Liver (tissue), 9 donors: ENCODE results near the gene USP6NL. TPM values are rescaled to one million over a fixed set of nuclear protein-coding genes. Genes with fewer than 3 reads are reported as not detected.

ENCODE experiments used
- DNase-seq: peaks from one replicate; pipeline ENCODE4 v3.0.0-alpha.2; 2017; ENCODE audit warnings: low spot score
- H3K27ac ChIP-seq, 2 donors: one replicate each; pipeline ENCODE4 v1.7.0; 2013; ENCODE audit warnings: inconsistent platforms in 2 of 2, low read length in 2 of 2, control low read depth in 1 of 2, low read depth in 1 of 2, mild to moderate bottlenecking in 1 of 2
- H3K27me3 ChIP-seq, 4 donors: one replicate each; pipeline versions ENCODE4 v1.6.1 to v1.7.0; 2013; ENCODE audit warnings: low read length in 3 of 4, inconsistent platforms in 1 of 4, mild to moderate bottlenecking in 1 of 4, moderate library complexity in 1 of 4; ENCODE audit not compliant: control insufficient read depth in 4 of 4, insufficient read depth in 4 of 4
- H3K36me3 ChIP-seq, 4 donors: one replicate each; pipeline versions ENCODE4 v1.6.1 to v1.7.0; 2013; ENCODE audit warnings: low read length in 3 of 4, mild to moderate bottlenecking in 3 of 4, low read depth in 1 of 4, moderate library complexity in 1 of 4; ENCODE audit not compliant: control insufficient read depth in 4 of 4, insufficient read depth in 3 of 4
- H3K4me1 ChIP-seq, 4 donors: one replicate each; pipeline versions ENCODE4 v1.6.1 to v1.7.0; 2013; ENCODE audit warnings: low read length in 3 of 4, mild to moderate bottlenecking in 3 of 4, moderate library complexity in 1 of 4; ENCODE audit not compliant: control insufficient read depth in 4 of 4, insufficient read depth in 4 of 4
- H3K4me3 ChIP-seq, 3 donors: one replicate each; pipeline versions ENCODE4 v1.6.1 to v1.7.0; 2013; ENCODE audit warnings: low read length in 3 of 3, control low read depth in 1 of 3, low read depth in 1 of 3, mild to moderate bottlenecking in 1 of 3
- H3K9ac ChIP-seq, 2 donors: one replicate each; pipeline ENCODE4 v1.7.0; 2013; ENCODE audit warnings: low read length in 2 of 2, mild to moderate bottlenecking in 2 of 2, moderate library complexity in 2 of 2, control low read depth in 1 of 2, low read depth in 1 of 2
- H3K9me3 ChIP-seq, 4 donors: one replicate each; pipeline versions ENCODE4 v1.6.1 to v1.7.0; 2013; ENCODE audit warnings: low read length in 3 of 4; ENCODE audit not compliant: control insufficient read depth in 4 of 4
- EGR1 ChIP-seq, 2 donors: IDR thresholded peaks; 2 replicates each; pipeline ENCODE4 v1.6.1; 2016 to 2018; ENCODE audit warnings: antibody characterized with exemption in 2 of 2, low read depth in 2 of 2
- FOXA1 ChIP-seq: IDR thresholded peaks from 2 replicates; pipeline ENCODE4 v1.6.1; 2016; ENCODE audit warnings: antibody characterized with exemption
- FOXA2 ChIP-seq: IDR thresholded peaks from 2 replicates; pipeline ENCODE4 v1.6.1; 2016; ENCODE audit warnings: antibody characterized with exemption
- GABPA ChIP-seq, 2 donors: IDR thresholded peaks in 1 of 2; conservative IDR thresholded peaks in 1 of 2; 2 replicates each; pipeline ENCODE4 v1.6.1; 2016; ENCODE audit warnings: antibody characterized with exemption in 2 of 2, mild to moderate bottlenecking in 1 of 2, moderate library complexity in 1 of 2
- HNF4A ChIP-seq, 2 donors: conservative IDR thresholded peaks; 2 replicates each; pipeline ENCODE4 v1.6.1; 2016; ENCODE audit warnings: antibody characterized with exemption in 2 of 2, mild to moderate bottlenecking in 2 of 2
- HNF4G ChIP-seq: IDR thresholded peaks from 2 replicates; pipeline ENCODE4 v1.6.1; 2016; ENCODE audit warnings: antibody characterized with exemption
- JUND ChIP-seq, 2 donors: IDR thresholded peaks; 2 replicates each; pipeline ENCODE4 v1.6.1; 2016; ENCODE audit warnings: antibody characterized with exemption in 2 of 2
- NR2F2 ChIP-seq: IDR thresholded peaks from 2 replicates; pipeline ENCODE4 v1.6.1; 2016; ENCODE audit warnings: antibody characterized with exemption
- RAD21 ChIP-seq, 2 donors: IDR thresholded peaks; 2 replicates each; pipeline ENCODE4 v1.6.1; 2016; ENCODE audit warnings: antibody characterized with exemption in 2 of 2, mild to moderate bottlenecking in 2 of 2
- RXRA ChIP-seq, 2 donors: IDR thresholded peaks; 2 replicates each; pipeline ENCODE4 v1.6.1; 2017 to 2018; ENCODE audit warnings: antibody characterized with exemption in 2 of 2, mild to moderate bottlenecking in 1 of 2
- SP1 ChIP-seq: IDR thresholded peaks from 2 replicates; pipeline ENCODE4 v1.6.1; 2018; ENCODE audit warnings: antibody characterized with exemption, mild to moderate bottlenecking
- TAF1 ChIP-seq: conservative IDR thresholded peaks from 2 replicates; pipeline ENCODE4 v1.6.1; 2016; ENCODE audit warnings: antibody characterized with exemption, mild to moderate bottlenecking
- YY1 ChIP-seq: IDR thresholded peaks from 2 replicates; pipeline ENCODE4 v1.6.1; 2016; ENCODE audit warnings: antibody characterized with exemption, mild to moderate bottlenecking
- whole genome bisulfite sequencing: extraction: QIAGEN DNeasy Blood & Tissue Kit; methylation state at CpG from one replicate; pipeline ENCODE4 v1.1.7; 2013; 5-methylcytosine and 5-hydroxymethylcytosine counted together
- polyA plus RNA-seq, 2 donors: library from polyadenylated mRNA; stranded (reverse) in 1 of 2; unstranded in 1 of 2; fragments of 200-250 nt in 1 of 2; fragments of >200 nt in 1 of 2; fragmentation: Nextera tagmentation in 1 of 2; extraction: Ambion mirVana in 1 of 2; gene quantifications; one replicate each; pipeline versions ENCODE4 v1.2.1 to v1.2.3, GENCODE V29; 2013 to 2015
- total RNA-seq, 2 donors: library from RNA; depleted of rRNA; stranded (reverse); fragments of >200 nt; gene quantifications; one replicate each; pipeline ENCODE4 v1.2.3, GENCODE V29; 2014
- TF ChIP-seq, protein P1 (sequence below): IDR thresholded peaks from 2 replicates; pipeline ENCODE4 v1.6.1; 2016; ENCODE audit warnings: antibody characterized with exemption
- TF ChIP-seq, protein P2 (sequence below): IDR thresholded peaks from 2 replicates; pipeline ENCODE4 v1.6.1; 2016; ENCODE audit warnings: antibody characterized with exemption, mild to moderate bottlenecking
- TF ChIP-seq, protein P3 (sequence below): fragments of 150-350 bp; IDR thresholded peaks from 2 replicates; pipeline ENCODE4 v1.5.1; 2017; ENCODE audit warnings: improper control_type of control experiment, low read depth, low read length; ENCODE audit not compliant: missing input control
- TF ChIP-seq, protein P4 (sequence below): IDR thresholded peaks from 2 replicates; pipeline ENCODE4 v1.6.1; 2016; ENCODE audit warnings: antibody characterized with exemption
- TF ChIP-seq, protein P5 (sequence below): IDR thresholded peaks from 2 replicates; pipeline ENCODE4 v1.6.1; 2016; ENCODE audit warnings: antibody characterized with exemption
- donor health status: healthy.
- donor health status: healthy.
- donor health status: healthy.
- donor health status: healthy.
- donor health status: healthy.

Gene USP6NL
- total and polyA plus RNA-seq, 4 donors = 3.8 to 15.0 (median 10.2) TPM

DNA sequence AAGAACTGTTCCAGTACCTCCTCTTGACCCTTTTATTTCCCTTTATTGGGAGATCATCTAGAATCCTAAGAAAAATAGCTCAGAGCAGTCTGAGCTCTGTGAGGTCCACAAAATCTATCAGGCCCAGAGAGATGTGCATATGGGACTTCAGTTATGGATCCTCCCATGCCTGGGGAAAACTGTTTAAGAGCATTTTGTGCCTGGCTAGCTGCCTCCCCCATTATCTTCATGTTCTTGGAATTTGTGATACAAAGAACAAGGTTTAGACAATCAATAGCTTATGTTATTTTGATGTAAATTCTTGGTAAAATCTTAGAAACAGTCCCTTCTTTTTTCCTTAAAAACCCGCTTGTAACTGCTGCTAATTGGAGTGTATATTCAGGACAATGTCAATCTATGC lies 75.2 kb downstream of the USP6NL start:
- 96% methylated on average over 1 of the region's 1 CpG for WGBS
- no peak overlapping the region for H3K27ac ChIP-seq
- TF ChIP-seq JUND (IDR thresholded peaks at IDR 0.05) = no peak
- TF ChIP-seq, protein P1, sequence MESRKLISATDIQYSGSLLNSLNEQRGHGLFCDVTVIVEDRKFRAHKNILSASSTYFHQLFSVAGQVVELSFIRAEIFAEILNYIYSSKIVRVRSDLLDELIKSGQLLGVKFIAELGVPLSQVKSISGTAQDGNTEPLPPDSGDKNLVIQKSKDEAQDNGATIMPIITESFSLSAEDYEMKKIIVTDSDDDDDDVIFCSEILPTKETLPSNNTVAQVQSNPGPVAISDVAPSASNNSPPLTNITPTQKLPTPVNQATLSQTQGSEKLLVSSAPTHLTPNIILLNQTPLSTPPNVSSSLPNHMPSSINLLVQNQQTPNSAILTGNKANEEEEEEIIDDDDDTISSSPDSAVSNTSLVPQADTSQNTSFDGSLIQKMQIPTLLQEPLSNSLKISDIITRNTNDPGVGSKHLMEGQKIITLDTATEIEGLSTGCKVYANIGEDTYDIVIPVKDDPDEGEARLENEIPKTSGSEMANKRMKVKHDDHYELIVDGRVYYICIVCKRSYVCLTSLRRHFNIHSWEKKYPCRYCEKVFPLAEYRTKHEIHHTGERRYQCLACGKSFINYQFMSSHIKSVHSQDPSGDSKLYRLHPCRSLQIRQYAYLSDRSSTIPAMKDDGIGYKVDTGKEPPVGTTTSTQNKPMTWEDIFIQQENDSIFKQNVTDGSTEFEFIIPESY = no peak
- no peak for TF ChIP-seq TAF1

DNA sequence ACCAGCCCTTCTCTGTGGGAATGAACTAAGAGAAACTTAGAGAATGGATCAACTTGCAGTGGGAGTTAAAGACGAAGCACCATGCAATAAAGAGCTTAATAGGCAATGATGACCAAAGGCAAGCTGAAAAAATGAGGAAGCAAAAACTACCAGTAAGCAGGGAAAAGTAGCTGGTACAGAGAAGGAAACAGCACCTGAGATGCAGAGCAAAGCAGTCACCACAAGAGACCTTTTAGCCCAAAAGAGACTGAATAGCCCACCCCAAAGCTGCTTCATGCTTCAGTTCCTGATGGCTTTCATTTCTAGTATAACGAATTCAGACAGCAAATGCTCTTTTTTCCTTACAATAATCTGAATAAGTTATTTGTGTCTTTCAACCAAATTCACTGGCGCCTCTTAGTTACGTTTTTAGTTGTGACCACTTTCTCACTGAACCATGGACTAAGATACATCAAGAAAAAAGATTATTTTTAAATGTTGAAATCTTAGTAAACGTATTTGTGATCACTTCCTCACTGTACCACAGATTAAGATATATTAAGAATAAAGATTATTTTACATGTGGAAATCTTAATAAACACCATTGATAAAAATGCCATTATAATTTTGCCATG lies 76.0 kb downstream of the USP6NL start:
- H3K9ac ChIP-seq = no peak overlapping the region
- 90% methylated on average over 5 of the region's 5 CpGs for WGBS
- no peaks in the 10 kb centered on the region for H3K27me3 ChIP-seq
- no peaks in the 10 kb centered on the region for H3K9me3 ChIP-seq
- no peak overlapping the region for H3K4me3 ChIP-seq
- H3K27ac ChIP-seq = no peak overlapping the region
- H3K36me3 ChIP-seq = no peaks in the 10 kb centered on the region
- TF ChIP-seq FOXA1 (no peak), HNF4G (no peak), TAF1 (no peak), HNF4A (conservative IDR thresholded peaks at IDR 0.05) (no peak), NR2F2 (no peak), FOXA2 (no peak), RXRA (IDR thresholded peaks at IDR 0.05) (no peak), GABPA (IDR thresholded peaks at IDR 0.05 in 1 of 2, conservative IDR thresholded peaks at IDR 0.05 in 1 of 2) (no peak), JUND (IDR thresholded peaks at IDR 0.05) (no peak), SP1 (no peak), EGR1 (IDR thresholded peaks at IDR 0.05; ENCODE audit: low read depth in 2 of 2) (no peak), RAD21 (IDR thresholded peaks at IDR 0.05) (no peak), YY1 (no peak)
- TF ChIP-seq, protein P2, sequence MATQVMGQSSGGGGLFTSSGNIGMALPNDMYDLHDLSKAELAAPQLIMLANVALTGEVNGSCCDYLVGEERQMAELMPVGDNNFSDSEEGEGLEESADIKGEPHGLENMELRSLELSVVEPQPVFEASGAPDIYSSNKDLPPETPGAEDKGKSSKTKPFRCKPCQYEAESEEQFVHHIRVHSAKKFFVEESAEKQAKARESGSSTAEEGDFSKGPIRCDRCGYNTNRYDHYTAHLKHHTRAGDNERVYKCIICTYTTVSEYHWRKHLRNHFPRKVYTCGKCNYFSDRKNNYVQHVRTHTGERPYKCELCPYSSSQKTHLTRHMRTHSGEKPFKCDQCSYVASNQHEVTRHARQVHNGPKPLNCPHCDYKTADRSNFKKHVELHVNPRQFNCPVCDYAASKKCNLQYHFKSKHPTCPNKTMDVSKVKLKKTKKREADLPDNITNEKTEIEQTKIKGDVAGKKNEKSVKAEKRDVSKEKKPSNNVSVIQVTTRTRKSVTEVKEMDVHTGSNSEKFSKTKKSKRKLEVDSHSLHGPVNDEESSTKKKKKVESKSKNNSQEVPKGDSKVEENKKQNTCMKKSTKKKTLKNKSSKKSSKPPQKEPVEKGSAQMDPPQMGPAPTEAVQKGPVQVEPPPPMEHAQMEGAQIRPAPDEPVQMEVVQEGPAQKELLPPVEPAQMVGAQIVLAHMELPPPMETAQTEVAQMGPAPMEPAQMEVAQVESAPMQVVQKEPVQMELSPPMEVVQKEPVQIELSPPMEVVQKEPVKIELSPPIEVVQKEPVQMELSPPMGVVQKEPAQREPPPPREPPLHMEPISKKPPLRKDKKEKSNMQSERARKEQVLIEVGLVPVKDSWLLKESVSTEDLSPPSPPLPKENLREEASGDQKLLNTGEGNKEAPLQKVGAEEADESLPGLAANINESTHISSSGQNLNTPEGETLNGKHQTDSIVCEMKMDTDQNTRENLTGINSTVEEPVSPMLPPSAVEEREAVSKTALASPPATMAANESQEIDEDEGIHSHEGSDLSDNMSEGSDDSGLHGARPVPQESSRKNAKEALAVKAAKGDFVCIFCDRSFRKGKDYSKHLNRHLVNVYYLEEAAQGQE = no peak
- TF ChIP-seq, protein P3, sequence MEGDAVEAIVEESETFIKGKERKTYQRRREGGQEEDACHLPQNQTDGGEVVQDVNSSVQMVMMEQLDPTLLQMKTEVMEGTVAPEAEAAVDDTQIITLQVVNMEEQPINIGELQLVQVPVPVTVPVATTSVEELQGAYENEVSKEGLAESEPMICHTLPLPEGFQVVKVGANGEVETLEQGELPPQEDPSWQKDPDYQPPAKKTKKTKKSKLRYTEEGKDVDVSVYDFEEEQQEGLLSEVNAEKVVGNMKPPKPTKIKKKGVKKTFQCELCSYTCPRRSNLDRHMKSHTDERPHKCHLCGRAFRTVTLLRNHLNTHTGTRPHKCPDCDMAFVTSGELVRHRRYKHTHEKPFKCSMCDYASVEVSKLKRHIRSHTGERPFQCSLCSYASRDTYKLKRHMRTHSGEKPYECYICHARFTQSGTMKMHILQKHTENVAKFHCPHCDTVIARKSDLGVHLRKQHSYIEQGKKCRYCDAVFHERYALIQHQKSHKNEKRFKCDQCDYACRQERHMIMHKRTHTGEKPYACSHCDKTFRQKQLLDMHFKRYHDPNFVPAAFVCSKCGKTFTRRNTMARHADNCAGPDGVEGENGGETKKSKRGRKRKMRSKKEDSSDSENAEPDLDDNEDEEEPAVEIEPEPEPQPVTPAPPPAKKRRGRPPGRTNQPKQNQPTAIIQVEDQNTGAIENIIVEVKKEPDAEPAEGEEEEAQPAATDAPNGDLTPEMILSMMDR = no peak
- TF ChIP-seq, protein P4, sequence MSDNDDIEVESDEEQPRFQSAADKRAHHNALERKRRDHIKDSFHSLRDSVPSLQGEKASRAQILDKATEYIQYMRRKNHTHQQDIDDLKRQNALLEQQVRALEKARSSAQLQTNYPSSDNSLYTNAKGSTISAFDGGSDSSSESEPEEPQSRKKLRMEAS = no peak
- TF ChIP-seq, protein P5, sequence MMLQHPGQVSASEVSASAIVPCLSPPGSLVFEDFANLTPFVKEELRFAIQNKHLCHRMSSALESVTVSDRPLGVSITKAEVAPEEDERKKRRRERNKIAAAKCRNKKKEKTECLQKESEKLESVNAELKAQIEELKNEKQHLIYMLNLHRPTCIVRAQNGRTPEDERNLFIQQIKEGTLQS = no peak
- no peak for DNase-seq
- H3K4me1 ChIP-seq = peaks cover 4 to 21% (median 15%) of the 10 kb centered on the region in 4 donors

More for the DNA sequence above, 75.2 kb downstream of the USP6NL start:
- Histone ChIP-seq H3K27me3 (no peaks in the 10 kb centered on the region), H3K4me3 (no peak overlapping the region), H3K36me3 (no peaks in the 10 kb centered on the region), H3K4me1 (peaks cover 4 to 21% (median 15%) of the 10 kb centered on the region in 4 donors), H3K9me3 (no peaks in the 10 kb centered on the region), H3K9ac (no peak overlapping the region)
- DNase-seq = no peak
